Activated CD4-positive, alpha-beta memory T cell treated with anti-CD3 and anti-CD28 coated beads for 36 hours (primary cell): Measurements from ENCODE around the gene PNPLA5. TPM values are rescaled to one million over a fixed set of nuclear protein-coding genes. Genes with fewer than 3 reads are reported as not detected.
"Not testable (repeated sequence)": the region's sequence is repeated elsewhere in the genome, so short reads cannot be mapped to it uniquely, and the experiment has no call there.

Experiments
- CTCF ChIA-PET: fragments of 350-600 bp; sonication (Branson Sonifier 250); formaldehyde crosslinking; loops from one replicate; lab custom pipeline; 2021; ENCODE audit warnings: antibody characterized with exemption, inconsistent platforms; lab: Charles Lee
- POLR2A ChIA-PET: fragments of 350-600 bp; sonication (Branson Sonifier 250); formaldehyde crosslinking; loops from one replicate; lab custom pipeline; 2021; ENCODE audit warnings: antibody characterized with exemption; lab: Charles Lee
- DNase-seq: peaks from one replicate; pipeline ENCODE4 v3.0.0-alpha.2; 2020
- H3K27ac Mint-ChIP-seq: one replicate; pipeline ENCODE4 v1.8.0; 2021; ENCODE audit warnings: mixed read lengths
- H3K27me3 Mint-ChIP-seq: one replicate; pipeline ENCODE4 v1.8.0; 2021; ENCODE audit warnings: mixed read lengths
- H3K36me3 Mint-ChIP-seq: one replicate; pipeline ENCODE4 v1.8.0; 2021; ENCODE audit warnings: mixed read lengths
- H3K4me1 Mint-ChIP-seq: one replicate; pipeline ENCODE4 v1.8.0; 2021; ENCODE audit warnings: low read depth, mixed read lengths
- H3K4me3 Mint-ChIP-seq: one replicate; pipeline ENCODE4 v1.8.0; 2021; ENCODE audit warnings: mild to moderate bottlenecking, mixed read lengths
- H3K9me3 Mint-ChIP-seq: one replicate; pipeline ENCODE4 v1.8.0; 2021; ENCODE audit warnings: mixed read lengths
- intact Hi-C: fragments of 100-400 bp; cut with micrococcal nuclease; formaldehyde crosslinking; loops from one replicate; pipeline ENCODE4 v1.15.1; 2023
- total RNA-seq, 2 experiments: library from RNA; stranded (reverse); gene quantifications; one replicate each; pipeline ENCODE4 v1.2.3, GENCODE V29; 2021

PNPLA5 gene
- total RNA-seq, 2 experiments from 2014 or later: not detected

DNA sequence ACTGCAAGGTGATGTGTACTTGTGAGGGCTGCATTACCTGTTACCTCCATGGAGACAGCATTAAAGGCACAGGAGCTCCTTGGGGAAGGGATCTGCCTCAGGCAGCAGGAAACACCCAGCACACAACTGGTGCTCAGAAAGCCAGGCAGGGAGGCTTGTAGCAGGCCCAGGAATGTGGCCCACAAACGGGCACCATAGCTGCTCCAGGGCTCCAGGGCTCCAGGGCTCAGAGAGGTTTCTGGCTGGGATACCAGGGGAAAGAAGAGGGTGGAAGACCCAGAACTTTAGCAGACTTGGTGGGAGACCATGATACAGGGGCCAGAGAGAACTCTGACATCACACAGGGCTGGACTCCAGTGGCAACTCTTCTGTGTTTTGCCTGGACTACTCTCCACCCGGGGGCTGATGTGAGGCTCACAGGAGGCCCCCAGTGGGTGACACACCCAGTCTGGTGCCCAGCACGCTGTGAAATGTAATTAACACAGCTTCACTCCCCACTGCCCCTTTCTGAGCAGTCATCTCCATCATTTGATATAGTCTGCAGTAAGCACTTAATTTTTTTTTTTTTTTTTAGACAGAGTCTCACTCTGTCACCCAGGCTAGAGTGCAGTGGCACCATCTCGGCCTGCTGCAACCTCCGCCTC, 14.8 kb downstream of the PNPLA5 start:
- DNase-seq: no peak
- Mint-ChIP-seq H3K4me3 (no peak overlapping the region), H3K36me3 (no peaks in the 10 kb centered on the region), H3K27me3 (peaks cover 27% of the 10 kb centered on the region), H3K4me1 (no peaks in the 10 kb centered on the region), H3K27ac (no peak overlapping the region), H3K9me3 (no peaks in the 10 kb centered on the region)
- ChIA-PET POLR2A (no interaction called here), CTCF (interaction anchor here (2.0 kb wide), 1 partner anchor 8 kb away, joined by 8 read pairs; no protein-coding TSS in a partner anchor)
- intact Hi-C loops: no loop called here

DNA sequence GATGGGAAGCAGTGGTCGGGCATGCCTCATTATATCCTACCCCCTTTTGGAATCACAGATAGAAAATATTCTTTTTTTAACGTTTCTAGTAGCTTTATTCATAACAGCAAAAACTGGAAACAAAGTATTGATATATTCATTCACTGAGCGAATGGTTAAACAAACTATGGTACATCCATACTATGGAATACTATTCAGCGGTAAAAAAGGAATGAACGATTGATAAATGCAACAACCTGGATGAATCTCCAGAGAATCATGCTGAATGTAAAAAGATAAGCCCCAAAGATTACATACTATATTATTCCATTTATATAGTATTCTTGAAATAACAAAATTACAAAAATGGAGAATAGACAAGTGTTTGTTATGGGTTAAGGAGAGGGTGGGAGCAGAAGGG, 22.0 kb downstream of the PNPLA5 start:
- Mint-ChIP-seq H3K4me3 (no peak overlapping the region), H3K36me3 (no peaks in the 10 kb centered on the region), H3K9me3 (peaks cover 2% of the 10 kb centered on the region), H3K27me3 (peaks cover 28% of the 10 kb centered on the region), H3K27ac (no peak overlapping the region), H3K4me1 (no peaks in the 10 kb centered on the region)
- ChIA-PET POLR2A (no interaction called here), CTCF (no interaction called here)
- intact Hi-C loops: no loop called here
- no peak for DNase-seq

DNA sequence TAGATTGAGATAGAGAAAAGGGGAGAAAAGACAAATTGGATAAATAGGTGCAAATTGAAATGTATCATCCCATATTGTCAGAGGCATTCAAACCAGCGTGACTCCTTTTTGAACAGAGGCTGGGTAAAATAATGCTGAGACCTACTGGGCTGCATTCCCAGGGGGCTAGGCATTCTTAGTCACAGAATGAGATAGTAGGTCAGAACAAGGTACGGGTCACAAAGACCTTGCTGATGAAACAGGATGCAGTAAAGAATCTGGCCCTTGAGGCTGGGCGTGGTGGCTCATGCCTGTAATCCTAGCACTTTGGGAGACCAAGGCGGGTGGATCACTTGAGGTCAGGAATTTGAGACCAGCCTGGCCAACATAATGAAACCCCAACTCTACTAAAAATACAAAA, 22.8 kb downstream of the PNPLA5 start:
- H3K27ac Mint-ChIP-seq, H3K9me3 Mint-ChIP-seq, H3K4me1 Mint-ChIP-seq, POLR2A ChIA-PET, H3K36me3 Mint-ChIP-seq, DNase-seq, H3K4me3 Mint-ChIP-seq, intact Hi-C loops, CTCF ChIA-PET: not testable (repeated sequence)
- H3K27me3 Mint-ChIP-seq: peaks cover 27% of the 10 kb centered on the region

DNA sequence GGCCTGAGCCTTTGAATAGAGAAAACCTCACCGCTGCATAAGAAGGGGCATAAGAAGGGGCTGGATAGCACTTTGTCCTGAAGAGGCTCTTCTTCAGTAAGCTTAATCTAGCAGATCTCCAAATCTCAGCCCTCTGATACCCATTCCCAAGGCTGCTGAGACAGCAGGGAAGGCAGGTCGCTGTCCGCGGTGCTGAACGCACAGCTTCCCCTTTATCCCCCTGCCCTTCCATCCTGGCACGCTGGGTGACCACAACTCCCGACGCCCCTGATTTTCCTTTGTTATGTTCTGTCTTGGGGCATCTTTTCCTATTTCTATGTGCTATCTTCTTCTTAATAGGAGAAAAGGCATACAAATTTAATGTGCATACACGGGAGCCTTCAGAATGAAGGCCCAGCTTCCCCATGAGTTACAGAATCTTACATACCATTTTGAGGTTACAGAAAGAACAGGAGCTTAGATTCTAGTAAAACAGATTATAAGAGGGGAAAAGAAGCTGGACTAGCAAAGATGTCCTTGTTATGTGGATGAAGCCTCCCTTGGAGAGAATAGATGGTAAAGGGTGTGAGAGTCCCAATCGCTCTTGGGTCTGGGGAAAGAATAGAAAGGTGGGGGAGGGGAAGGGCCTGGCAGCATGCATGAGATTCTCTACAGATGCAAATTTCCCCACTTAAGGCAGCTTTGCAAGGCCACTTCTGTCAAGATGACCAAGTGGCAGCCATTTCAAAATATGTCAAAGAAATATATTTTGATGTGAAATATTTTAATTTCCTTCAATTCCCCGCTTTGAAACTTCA, 23.8 kb downstream of the PNPLA5 start:
- Mint-ChIP-seq H3K4me3 (no peak overlapping the region), H3K27ac (no peak overlapping the region), H3K9me3 (peaks cover 2% of the 10 kb centered on the region), H3K27me3 (peaks cover 30% of the 10 kb centered on the region), H3K4me1 (no peaks in the 10 kb centered on the region), H3K36me3 (no peaks in the 10 kb centered on the region)
- POLR2A ChIA-PET: no interaction called here
- CTCF ChIA-PET: interaction anchor here (0.8 to 1.4 kb wide), 3 partner anchors 15 to 77 kb away, joined by 3 to 4 read pairs (median 3); no protein-coding TSS in a partner anchor
- peak; percentile 35 for DNase-seq
- intact Hi-C loops: no loop called here

DNA sequence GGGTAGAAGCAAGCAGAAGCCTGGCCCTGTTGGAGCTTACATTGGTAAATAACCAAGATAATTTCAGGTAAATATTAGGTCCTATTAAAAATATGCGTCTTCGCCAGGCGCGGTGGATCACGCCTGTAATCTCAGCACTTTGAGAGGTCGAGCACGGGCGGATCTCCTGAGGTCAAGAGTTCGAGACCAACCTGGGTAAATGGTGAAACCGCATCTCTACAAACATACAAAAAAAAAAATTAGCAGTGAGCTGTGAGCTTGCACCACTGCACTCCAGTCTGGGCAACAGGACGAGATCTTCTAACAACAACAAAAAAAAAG, 29.0 kb downstream of the PNPLA5 start:
- intact Hi-C loops: no loop called here
- H3K4me1 Mint-ChIP-seq: peaks cover 3% of the 10 kb centered on the region
- peaks cover 59% of the 10 kb centered on the region for H3K27me3 Mint-ChIP-seq
- H3K4me3 Mint-ChIP-seq: no peak overlapping the region
- no peaks in the 10 kb centered on the region for H3K9me3 Mint-ChIP-seq
- ChIA-PET CTCF (interaction anchor here (1.0 kb wide), 1 partner anchor 20 kb away, joined by 3 read pairs; no protein-coding TSS in a partner anchor), POLR2A (no interaction called here)
- no peak overlapping the region for H3K27ac Mint-ChIP-seq
- DNase-seq: no peak
- no peaks in the 10 kb centered on the region for H3K36me3 Mint-ChIP-seq

DNA sequence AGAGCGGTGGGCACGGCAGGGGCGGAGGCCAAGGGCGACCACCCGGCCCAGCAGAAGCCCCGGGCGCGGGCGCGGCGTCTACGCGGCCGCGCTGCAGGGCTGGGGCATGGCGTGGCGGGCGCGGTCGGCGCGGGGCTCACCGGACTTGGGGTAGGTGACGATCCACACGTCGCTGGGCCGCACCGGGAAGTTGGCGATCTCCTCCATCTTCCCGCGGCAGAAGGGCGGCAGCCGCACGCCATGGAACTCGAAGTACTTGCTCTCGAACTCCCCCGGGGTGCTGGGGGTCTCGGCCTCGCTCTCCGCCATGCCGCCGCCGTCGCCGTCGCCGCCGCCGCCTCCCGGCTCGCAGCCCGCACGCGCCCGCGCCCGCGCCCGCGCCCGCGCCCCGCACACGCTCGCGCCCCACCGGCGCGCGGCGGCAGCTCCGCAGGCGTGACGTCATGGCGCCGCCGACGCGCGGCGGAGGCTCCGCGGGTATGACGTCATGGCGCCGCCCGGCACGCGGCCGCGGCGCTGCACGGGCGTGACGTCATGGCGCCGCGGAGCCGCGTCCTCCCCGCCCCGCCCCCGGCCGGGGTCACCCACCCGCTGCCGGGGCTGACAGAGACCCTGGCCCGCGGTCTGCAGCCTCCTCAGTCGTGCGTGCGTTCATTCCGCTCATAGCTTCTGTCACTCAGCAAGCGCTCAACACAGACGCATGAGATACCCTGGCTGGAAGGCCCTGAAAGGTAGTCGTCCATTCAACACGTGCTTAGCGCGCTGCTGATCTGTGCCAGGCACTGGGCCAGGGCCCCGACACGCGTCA, 29.5 kb downstream of the PNPLA5 start, which contains the start of gene SULT4A1:
SULT4A1 (minus strand) TSS at position 440 of the 808 bp plus-strand sequence; CDS start at position 309, 131 bp downstream.
- intact Hi-C loops: no loop called here
- Mint-ChIP-seq H3K27ac (no peak within 1 kb of the TSS), H3K36me3 (no peaks in the 10 kb centered on the region), H3K4me1 (peaks cover 3% of the 10 kb centered on the region), H3K4me3 (no peak within 1 kb of the TSS), H3K9me3 (no peaks in the 10 kb centered on the region), H3K27me3 (peaks cover 58% of the 10 kb centered on the region)
- no peak for DNase-seq
- ChIA-PET POLR2A (no interaction called here), CTCF (interaction anchor here (1.0 kb wide), 1 partner anchor 21 kb away, joined by 3 read pairs; no protein-coding TSS in a partner anchor)

DNA sequence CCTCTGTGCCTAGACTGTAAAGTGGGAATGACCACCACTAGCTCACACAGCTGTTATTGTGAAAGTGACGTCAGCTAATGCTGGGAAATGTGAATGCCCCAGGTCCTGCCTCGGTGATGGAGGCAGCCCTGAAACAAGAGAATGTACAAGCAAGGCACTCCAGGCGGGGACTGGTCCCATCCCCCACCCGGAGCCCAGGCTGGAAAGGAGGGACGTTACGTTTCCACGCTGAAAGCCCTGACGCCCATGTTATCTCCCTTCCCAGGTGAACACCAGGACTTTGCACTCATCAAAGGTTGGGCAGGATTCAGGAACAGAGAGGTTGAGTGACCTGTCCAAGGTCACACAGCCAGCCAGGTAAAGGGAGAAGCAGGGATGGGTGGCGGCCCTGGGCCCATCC, 30.3 kb downstream of the PNPLA5 start:
- Mint-ChIP-seq H3K27ac (no peak overlapping the region), H3K27me3 (peaks cover 62% of the 10 kb centered on the region), H3K4me1 (peaks cover 3% of the 10 kb centered on the region), H3K9me3 (peaks cover 5% of the 10 kb centered on the region), H3K36me3 (no peaks in the 10 kb centered on the region), H3K4me3 (no peak overlapping the region)
- intact Hi-C loops: no loop called here
- ChIA-PET POLR2A (no interaction called here), CTCF (no interaction called here)
- DNase-seq: no peak

DNA sequence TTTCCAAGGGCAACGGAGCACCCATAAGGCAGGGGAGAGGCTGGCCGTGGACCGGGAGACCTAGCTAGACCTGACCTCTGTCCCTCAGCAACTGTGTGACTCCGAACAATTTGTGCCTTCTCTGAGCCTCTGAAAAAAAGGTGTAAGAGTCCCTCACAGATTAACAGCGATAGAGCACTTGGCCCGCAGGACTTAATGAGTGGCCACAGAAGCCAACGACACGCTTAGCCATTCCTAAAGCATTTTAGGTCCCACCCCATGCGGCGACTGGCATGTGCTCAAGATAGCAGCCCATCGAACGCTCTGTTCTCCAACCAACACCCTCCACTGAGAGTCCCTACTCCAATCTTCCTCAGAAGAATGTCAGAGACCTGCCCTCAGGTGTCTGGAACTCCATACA, 31.0 kb downstream of the PNPLA5 start:
- intact Hi-C loops: no loop called here
- CTCF ChIA-PET: interaction anchor here (1.3 kb wide), 1 partner anchor 24 kb away, joined by 3 read pairs; no protein-coding TSS in a partner anchor
- no peaks in the 10 kb centered on the region for H3K36me3 Mint-ChIP-seq
- no peak overlapping the region for H3K27ac Mint-ChIP-seq
- no peak overlapping the region for H3K4me3 Mint-ChIP-seq
- H3K9me3 Mint-ChIP-seq: peaks cover 9% of the 10 kb centered on the region
- peaks cover 3% of the 10 kb centered on the region for H3K4me1 Mint-ChIP-seq
- no peak for DNase-seq
- H3K27me3 Mint-ChIP-seq: peaks cover 62% of the 10 kb centered on the region
- POLR2A ChIA-PET: no interaction called here

DNA sequence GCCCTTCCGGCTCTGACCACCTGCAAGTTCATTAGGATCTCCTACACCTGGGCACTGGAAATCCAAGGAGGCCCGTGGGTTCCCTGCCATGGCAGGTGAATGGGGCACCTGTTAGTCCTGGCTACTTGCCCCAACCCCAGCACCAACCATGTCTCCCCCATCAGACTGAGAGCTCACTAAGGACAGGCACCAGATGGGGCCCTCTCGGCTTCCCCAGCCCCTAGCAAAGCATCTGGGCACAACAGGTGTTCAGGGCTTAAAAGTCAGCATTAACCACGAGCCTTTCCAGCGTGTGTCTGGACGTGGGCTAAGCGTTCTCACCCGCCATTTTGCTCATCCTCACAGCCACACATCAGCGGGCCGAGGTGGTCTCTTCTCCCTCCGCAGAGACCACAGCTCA, 31.7 kb downstream of the PNPLA5 start:
- DNase-seq: no peak
- ChIA-PET CTCF (interaction anchor here (1.3 kb wide), 1 partner anchor 25 kb away, joined by 3 read pairs; no protein-coding TSS in a partner anchor), POLR2A (no interaction called here)
- intact Hi-C loops: no loop called here
- no peaks in the 10 kb centered on the region for H3K36me3 Mint-ChIP-seq
- no peak overlapping the region for H3K4me3 Mint-ChIP-seq
- peaks cover 61% of the 10 kb centered on the region for H3K27me3 Mint-ChIP-seq
- H3K27ac Mint-ChIP-seq: no peak overlapping the region
- peaks cover 3% of the 10 kb centered on the region for H3K4me1 Mint-ChIP-seq
- peaks cover 9% of the 10 kb centered on the region for H3K9me3 Mint-ChIP-seq

DNA sequence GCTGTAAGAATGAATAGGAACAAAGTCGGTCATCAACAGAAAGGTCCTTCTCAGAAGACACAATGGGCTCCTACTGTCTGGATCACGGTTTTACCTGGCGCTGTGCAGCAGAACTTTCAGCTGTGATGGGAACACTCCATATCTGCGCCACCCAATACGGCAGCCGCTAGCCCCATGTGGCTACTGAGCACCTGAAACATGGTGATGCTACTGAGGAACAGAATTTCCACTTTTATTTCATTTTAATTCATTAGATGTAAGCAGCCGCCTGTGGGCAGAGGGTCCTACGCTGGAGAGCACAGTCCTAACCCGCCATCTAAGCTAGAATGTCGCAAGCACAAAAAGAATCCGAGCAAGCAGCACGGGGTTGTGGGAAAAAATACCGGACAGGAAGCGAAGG, 32.2 kb downstream of the PNPLA5 start:
- intact Hi-C loops: no loop called here
- Mint-ChIP-seq H3K4me3 (no peak overlapping the region), H3K36me3 (no peaks in the 10 kb centered on the region), H3K9me3 (peaks cover 9% of the 10 kb centered on the region), H3K4me1 (peaks cover 3% of the 10 kb centered on the region), H3K27me3 (peaks cover 59% of the 10 kb centered on the region), H3K27ac (no peak overlapping the region)
- POLR2A ChIA-PET: no interaction called here
- CTCF ChIA-PET: no interaction called here
- no peak for DNase-seq

DNA sequence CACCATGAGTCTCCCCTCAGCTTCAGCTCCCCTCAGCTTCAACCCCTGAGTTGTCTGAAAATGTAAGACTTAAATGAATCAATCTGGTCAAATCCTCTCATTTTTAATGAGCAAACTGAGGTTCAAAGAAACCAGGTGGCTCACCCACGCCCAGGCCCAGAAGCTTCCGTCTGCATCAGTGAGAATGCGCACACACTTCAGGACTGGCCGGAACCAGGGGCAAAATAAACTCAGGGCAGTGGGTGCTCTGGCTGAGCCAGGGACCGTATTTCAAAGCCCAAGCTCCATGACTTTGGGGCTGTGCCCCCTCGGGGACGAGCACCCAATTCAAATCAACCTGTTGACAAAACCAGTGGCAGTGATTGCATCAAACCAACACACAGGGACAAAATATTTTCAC, 32.6 kb downstream of the PNPLA5 start:
- Mint-ChIP-seq H3K36me3 (no peaks in the 10 kb centered on the region), H3K27me3 (peaks cover 59% of the 10 kb centered on the region), H3K27ac (no peak overlapping the region), H3K4me1 (peaks cover 3% of the 10 kb centered on the region), H3K9me3 (peaks cover 9% of the 10 kb centered on the region), H3K4me3 (no peak overlapping the region)
- intact Hi-C loops: no loop called here
- no peak for DNase-seq
- CTCF ChIA-PET: no interaction called here
- POLR2A ChIA-PET: no interaction called here
